ENCODE data around the gene CWF19L2.
A peak's percentile ranks its signal among the peaks of the same experiment; 100 is the strongest.

The CWF19L2 gene

GRCh38 chr11:107457205-107457557 lies 444 bp downstream of the CWF19L2 start:
- TF ChIP-seq, protein P1, sequence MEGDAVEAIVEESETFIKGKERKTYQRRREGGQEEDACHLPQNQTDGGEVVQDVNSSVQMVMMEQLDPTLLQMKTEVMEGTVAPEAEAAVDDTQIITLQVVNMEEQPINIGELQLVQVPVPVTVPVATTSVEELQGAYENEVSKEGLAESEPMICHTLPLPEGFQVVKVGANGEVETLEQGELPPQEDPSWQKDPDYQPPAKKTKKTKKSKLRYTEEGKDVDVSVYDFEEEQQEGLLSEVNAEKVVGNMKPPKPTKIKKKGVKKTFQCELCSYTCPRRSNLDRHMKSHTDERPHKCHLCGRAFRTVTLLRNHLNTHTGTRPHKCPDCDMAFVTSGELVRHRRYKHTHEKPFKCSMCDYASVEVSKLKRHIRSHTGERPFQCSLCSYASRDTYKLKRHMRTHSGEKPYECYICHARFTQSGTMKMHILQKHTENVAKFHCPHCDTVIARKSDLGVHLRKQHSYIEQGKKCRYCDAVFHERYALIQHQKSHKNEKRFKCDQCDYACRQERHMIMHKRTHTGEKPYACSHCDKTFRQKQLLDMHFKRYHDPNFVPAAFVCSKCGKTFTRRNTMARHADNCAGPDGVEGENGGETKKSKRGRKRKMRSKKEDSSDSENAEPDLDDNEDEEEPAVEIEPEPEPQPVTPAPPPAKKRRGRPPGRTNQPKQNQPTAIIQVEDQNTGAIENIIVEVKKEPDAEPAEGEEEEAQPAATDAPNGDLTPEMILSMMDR (IDR thresholded peaks at IDR 0.05), result no peak

DNA sequence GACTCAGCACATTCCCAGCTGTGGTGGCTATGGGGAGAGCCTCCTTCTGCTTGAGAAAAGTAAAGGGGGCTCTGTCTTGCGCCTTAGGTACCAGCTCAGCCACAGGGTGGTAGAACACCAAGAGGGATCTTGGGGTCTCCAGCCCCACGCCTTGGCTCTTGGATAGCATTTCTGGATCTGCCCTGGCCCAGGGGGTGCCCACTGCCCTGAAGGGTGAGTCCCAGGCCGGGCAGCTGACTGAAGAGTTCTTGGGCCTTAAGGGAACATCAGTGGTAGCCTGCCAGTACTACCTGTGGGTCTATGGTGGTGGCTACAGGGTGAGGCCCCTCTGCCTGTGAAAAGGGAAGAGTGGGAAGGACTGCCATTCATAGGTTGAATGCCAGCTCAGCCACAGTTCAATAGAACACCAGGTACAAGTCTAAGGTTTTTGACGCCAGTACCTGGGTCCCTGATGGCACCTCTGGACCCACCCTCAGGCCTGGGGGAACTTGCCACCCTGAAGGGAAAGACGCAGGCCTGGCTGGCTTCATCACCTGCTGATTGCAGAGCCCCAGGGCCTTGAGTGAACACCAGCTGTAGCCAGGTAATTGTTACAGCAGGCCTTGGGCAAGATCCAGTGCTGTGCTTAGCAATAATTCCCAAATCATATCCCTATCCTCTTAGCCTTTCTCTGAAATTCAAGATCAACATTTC lies 3.9 kb downstream of the CWF19L2 start:
- TF ChIP-seq, protein P1 (IDR thresholded peaks at IDR 0.05), result no peak

- TF ChIP-seq, protein P1 (IDR thresholded peaks at IDR 0.05), result no peak
Observed at GRCh38 chr11:107446822-107447431, 10.7 kb downstream of the CWF19L2 start.

- TF ChIP-seq, protein P1 (IDR thresholded peaks at IDR 0.05), result no peak
Observed at GRCh38 chr11:107442715-107443215, 14.9 kb downstream of the CWF19L2 start.

GRCh38 chr11:107439586-107440167 lies 17.9 kb downstream of the CWF19L2 start:
- TF ChIP-seq, protein P1 (IDR thresholded peaks at IDR 0.05), result no peak

GRCh38 chr11:107438148-107438547 lies 19.5 kb downstream of the CWF19L2 start:
- TF ChIP-seq, protein P1 (IDR thresholded peaks at IDR 0.05), result peak; percentile 48

GRCh38 chr11:107430525-107430924 lies 27.1 kb downstream of the CWF19L2 start:
- TF ChIP-seq, protein P1 (IDR thresholded peaks at IDR 0.05), result no peak

All from LNCAP (cell line).